Inflammatory macrophage treated with lipopolysaccharide for 4 hours (primary cell): ENCODE measurements around the gene BRIP1.
"Not testable (repeated sequence)": the region's sequence is repeated elsewhere in the genome, so short reads cannot be mapped to it uniquely, and the experiment has no call there.

Experiments
- DNase-seq: peaks from one replicate; pipeline ENCODE4 v3.0.0-alpha.2; 2020

BRIP1 gene

DNA sequence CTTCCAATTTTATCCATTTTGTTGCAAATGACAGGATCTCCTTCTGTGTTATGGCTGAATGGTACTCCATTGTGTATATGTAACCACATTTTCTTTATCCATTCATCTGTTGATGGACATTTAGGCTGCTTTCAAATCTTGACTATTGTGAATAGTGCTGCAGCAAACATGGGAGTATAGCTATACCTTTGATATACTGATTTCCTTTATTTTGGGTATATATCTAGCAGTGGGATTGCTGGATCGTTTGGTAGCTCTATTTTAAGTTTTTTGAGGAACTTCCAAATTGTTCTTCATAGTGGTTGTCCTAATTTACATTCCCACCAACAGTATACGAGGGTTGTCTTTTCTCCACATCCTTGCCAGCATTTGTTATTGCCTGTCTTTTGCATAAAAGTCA lies 67.8 kb downstream of the BRIP1 start:
- DNase-seq = no peak

DNA sequence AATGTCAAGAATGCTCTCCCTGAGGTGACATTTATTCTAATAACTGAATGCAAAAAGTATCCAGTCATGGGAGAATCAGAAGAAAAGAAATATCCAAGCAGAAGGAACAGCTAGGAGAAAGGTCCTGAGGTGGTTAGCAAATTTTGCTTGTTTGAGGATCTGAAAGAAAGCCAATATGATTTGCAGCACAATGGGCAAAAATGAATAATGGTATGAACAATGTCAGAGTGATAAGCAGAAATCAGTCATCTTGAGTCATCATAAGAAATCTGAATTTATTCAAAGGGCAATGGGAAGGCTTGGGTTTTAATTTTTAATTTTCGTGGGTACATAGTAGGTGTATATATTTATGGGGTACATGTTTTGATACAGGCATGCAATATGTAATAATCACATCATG lies 68.5 kb downstream of the BRIP1 start:
- no peak for DNase-seq

DNA sequence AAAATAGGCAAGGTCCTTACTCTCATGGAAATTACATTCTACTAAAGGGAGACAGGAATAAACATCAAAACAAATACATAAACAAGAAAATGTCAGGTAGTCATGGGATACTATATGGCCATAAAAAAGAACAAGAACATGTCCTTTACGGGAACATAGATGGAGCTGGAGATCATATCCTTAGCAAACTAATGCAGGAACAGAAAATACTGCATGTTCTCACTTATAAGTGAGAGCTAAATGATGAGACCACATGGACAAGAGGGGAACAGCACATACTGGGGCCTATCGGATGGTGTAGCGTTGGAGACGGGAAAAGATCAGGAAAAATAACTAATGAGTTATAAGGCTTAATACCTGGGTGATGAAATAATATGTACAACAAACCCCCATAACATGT lies 69.1 kb downstream of the BRIP1 start:
- no peak for DNase-seq

DNA sequence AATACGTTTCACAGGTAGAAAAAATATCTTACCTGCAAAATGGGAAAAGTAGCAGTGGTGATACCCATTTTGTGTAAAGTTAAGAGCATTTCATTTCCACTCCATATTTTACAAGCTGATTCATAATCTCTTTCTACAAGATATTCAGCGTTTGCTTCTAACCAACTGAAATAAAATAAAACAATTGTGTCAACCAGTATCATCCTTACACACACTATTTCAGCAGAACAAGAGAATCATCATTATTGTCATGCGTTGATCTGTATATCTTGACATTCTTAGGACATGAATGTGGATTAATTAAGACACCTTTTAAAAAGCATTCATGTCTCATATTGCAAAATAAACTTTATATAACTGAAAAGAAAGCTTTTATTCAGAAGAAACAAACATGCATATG lies 69.8 kb downstream of the BRIP1 start:
- no peak for DNase-seq

DNA sequence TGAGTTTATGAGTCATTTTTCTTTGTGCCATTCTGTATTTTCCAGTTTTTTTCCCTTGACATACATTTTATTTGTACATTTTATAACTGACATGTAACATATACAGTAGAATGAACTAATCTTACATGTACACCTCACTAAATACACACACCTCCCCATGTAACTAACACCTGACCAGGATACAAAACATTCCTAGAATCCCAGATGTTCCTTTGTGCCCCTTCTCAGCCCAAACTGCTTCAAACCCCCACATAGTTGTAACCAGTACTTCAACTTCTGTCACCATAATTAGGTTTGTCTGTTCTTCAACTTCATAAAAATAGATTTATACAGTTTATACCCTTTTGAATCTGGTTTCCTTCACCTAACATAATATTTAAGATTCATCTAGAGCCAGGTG lies 73.5 kb downstream of the BRIP1 start:
- DNase-seq = no peak

DNA sequence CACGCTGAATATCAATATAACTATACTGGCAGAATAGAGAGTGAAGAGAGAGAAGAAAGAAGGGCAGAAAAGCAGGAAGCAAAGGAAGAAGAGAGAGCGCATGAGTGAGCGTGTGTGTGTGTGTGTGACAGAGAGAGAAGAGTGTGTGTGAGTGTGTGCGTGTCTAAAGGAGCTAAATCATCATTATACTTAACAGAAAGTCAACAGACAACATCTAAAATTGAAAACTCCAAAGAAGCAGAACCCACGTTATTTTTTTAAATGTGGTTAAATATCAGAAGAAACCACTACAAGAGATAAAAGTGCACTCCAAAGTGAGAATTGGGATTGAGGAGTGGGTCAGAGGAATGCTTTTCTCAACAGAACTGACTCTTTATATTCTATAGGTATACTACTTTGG lies 77.2 kb downstream of the BRIP1 start:
- no peak for DNase-seq

DNA sequence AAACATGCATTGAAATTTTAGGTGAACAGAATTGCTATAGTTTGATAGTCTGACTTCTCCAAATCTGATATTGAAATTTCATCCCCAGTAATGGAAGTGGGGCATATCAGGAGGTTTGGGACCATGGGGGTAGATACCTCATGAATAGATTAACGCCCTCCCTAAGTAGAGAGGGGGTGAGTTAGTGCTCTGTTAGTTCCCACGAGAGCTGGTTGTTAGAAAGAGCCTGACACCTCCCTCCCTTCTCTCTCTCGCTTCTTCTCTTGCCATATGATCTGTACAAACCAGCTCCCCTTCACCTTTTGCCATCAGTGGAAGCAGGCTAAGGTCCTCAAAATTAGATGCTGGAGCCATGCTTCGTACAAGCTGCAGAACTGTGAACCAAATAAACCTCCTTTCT lies 78.8 kb downstream of the BRIP1 start:
- DNase-seq = no peak

DNA sequence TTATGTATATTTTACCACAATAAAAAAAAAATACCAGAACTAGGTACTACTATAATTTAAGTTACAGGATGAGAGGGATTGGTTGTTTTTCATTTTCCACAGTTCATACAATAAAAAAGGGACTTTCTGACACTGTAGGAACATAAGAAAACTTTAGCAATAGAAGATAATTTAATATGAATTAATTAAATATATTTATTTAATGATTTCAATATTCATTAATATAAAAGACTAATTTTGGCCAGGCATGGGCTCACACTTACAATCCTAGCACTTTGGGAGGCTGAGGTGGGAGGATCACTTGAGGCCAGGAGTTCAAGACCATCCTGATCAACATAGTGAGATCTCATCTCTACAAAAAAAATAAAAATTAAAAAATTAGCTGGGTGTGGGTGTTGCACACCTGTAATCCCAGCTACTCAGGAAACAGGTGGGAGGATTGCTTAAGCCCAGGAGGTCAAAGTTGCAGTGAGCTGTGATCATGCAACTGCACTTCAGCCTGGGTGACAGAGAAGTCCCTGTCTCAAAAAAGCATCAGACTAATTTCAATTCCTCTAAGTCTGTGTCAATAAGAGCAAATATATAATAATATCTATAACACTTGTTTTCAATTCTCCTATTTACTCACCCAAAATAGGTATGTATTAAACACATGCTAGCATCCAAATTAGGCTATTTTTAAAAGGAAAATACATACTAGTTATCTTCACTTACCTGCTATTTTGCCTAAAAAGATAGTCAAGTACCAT lies 79.6 kb downstream of the BRIP1 start:
- DNase-seq = no peak

DNA sequence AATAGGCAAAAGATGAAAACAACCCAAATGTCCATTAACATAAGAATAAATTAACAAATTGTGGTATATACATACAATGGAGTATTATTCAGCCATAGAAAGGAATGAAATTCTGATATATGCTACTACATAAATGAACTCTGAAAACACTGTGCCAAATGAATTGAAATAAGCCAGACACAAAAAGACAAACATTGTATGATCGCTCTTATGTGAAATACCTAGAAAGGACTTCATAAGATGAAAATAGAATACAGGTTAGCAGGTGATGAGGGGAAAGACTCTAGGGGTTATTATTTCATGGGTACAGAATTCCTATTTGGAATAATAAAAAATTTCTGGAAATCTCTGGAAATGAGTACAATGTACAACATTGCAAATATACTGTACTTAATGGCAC lies 80.2 kb downstream of the BRIP1 start:
- DNase-seq = no peak

DNA sequence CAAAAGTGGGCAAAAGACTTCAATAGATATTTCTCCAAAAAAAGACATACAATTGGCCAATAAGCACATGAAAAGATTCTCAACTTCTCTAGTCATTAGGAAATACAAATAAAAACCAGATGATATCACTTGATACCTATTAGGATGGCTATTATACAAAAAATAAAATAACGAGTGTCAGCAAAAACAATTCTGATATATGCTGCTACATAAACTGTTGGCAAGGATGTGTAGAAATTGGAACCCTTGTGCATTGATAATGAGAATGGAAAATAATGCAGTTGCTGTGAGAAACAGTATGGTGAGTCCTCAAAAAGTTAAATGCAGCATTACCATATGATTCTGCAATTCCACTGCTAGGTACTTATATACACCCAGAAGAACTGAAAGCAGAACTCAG lies 80.6 kb downstream of the BRIP1 start:
- DNase-seq = no peak

DNA sequence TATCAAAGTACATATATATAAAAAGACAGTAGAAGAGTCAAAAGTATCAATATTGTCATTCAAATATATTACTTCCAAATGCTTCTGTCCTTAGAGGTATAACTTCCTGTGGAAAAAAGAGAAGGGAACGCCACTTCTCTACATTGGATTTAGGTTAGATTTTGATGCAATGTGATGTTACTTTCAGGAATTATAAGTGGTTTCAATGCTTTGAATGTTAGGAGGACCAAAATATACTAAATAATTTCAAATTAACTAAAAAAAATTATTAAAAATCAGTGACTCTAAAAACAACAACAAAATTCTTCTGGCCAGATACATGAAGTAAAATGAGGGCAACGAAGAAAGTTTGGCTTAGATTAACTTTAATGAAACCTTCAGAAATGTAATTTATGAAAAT lies 88.0 kb downstream of the BRIP1 start:
- DNase-seq = no peak

DNA sequence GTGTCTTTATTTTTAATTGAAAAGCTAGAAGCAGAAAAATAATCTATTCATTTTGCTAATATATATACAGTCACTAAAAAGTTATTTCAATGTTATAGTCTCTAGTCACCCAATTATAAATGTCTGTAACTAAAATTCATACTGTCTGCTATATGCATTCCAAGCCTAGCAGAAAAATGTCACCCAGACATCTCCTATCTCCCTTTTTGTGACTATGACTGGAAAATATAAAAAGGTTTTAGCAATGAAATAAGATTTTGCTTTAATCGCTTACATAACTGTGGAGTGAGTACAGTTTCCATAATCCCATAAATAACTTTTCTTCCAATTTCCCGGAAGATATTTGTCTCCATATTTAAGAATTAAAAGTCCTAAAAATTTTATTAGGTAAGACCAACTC lies 88.6 kb downstream of the BRIP1 start:
- no peak for DNase-seq

DNA sequence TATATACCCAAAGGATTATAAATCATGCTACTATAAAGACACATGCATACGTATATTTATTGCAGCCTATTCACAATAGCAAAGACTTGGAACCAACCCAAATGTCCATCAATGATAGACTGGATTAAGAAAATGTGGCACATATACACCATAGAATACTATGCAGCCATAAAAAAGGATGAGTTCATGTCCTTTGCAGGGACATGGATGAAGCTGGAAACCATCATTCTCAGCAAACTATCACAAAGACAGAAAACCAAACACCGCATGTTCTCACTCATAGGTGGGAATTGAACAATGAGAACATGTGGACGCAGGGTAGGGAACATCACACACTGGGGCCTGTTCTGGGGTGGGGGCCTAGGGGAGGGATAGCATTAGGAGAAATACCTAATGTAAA lies 89.2 kb downstream of the BRIP1 start:
- DNase-seq = not testable (repeated sequence)

DNA sequence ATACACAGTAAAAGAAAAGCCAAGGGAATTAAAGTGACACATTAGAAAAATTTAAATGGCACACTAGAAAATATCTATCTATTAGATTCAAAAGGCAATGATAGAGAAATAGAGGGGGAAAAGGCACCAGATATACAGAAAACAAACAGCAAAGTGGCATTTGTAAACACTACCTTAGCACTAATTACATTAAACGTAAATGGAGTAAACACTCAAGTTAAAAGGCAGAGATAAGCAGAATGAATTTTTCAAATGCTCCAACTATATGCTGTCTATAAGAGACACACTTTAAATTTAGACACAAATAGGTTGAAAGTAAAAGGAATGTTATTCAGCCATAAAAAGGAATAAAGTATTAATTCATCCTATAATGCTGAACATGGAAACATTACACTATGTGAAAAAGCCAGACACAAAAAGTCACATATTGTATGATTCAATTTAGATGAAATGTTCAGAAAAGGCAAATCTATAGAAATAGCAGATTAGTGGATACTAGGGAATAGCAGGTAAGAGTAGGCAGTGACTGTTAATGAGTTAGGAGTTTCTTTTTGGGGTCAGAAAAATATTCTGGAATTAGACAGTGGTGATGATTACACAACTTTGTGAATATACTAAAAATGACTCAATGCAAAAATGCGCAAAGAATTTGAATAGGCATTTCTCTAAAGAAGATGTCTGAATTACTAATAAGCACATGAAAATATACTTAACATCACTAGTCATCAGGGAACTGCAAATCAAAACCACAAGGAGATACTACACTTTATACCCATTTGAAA lies 92.4 kb downstream of the BRIP1 start:
- no peak for DNase-seq

DNA sequence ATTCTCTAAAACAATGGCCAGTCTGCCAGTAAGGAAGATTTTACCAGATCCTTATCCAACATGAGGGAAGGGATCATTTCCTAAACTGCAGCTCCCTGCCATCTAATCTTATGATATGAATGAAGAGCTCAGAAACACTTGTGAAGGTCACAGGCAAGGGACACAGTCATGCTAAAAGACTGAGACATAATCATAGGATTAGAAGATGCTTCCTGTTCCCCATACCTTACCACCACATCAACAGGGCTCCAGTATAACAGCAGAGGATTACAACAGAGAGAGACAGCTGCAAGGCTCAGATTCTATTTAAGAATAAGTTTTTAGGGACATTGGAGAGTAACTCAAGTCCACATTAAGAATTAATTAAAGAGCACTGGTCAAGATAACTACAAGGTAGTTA lies 93.3 kb downstream of the BRIP1 start:
- DNase-seq = peak; percentile 19

DNA sequence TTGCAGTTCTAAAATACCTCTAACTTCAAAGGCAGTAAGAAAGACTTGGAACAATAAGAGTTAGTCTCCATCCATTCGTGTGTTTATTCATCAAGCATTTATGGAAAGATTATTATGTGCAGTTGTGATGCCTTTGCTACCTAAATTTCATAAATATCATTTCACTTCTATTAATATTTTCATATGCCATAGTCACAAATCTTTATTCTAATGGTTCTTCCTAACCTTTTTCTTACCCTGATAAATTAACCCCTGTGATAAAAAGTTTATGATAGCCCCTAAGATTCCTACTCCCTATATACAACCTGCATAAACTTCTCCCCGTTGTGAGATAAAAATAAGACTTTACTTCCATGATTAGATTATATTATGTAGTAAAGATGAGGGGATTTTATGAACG lies 94.9 kb downstream of the BRIP1 start:
- DNase-seq = no peak

DNA sequence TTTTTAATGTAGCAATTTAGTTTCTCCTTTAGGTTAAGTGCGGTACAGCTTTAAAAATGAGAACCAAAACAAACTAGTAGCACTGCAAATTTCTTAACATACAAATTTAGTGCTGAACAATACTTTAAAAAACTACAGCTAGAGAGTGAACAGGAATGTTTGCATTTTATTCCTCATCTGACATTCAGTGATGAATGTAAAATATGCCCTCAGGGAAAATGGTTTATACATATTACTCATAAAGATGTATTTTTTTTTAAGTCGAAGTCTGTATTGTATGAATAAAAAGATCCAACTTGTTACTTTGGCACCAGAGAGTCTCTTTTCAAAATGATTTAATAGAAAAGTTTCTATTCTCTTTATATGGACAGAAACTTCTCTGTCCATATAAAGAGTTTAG lies 96.8 kb downstream of the BRIP1 start:
- DNase-seq = no peak

DNA sequence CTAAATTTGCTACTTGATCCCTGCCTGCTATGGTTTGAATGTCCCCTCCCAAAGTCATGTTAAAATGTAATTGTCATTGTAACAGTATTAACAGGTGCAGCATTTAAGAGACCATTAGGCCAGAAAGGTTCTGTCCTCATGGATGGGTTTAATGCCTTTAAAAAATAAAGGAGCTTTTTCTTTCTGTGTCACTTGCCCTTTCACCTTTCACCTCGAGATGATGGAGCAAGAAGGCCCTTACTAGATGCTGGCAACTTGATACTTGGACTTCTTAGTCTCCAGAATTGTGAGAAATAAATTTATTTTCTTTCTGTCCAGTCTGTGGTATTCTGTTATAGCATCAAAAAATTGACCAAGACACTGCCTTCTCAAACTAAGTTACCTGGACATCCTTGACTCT lies 98.5 kb downstream of the BRIP1 start:
- no peak for DNase-seq

DNA sequence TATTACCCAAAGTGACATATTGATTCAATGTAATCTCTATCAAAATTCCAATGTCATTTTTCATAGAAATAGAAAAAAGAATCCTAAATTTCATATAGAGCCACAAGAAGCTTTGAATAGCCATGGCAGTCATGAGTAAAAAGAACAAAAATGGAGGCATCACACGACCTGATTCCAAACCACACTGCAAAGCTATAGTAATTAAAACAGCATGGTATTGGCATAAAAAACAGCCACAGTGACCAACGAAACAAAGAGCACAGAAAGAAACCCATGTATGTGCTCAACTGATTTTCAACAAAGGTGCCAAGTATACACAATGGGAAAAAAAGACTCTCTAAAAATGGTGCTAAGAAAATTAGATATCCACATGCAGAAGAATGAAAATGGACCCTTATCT lies 101.5 kb downstream of the BRIP1 start:
- DNase-seq = no peak

DNA sequence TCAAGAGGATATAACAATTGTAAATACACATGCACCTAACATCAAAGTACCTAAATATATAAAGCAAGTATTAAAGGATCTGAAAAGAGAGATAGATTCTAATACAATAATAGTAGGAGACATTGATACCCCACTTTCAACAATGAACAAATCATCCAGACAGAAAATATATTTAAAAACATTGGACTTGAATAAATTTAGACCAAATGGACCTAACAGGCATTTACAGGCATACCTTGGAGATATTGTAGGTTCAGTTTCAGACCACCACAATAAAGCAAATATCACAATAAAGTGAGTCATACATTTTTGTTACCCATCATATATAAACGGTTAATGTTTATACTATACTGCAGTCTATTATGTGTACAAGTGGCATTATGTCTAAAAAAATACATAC lies 104.0 kb downstream of the BRIP1 start:
- no peak for DNase-seq

DNA sequence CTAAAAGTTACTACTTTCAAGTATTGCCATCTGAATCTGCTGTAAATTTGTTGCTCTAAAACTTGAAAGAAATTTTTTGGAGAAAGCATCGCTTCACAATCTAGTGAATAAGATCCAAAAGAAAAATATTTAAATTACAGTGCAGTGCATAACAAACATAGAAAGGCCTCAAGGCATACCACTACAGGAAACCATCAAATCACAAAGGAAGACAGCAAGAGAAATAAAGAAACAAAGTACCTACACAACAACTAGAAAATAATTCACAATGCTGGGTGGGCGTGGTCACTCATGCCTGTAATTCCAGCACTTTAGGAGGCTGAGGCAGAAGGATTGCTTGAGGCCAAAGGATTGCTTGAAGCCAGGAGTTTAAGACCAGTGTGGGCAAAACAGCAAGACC lies 104.9 kb downstream of the BRIP1 start:
- no peak for DNase-seq

DNA sequence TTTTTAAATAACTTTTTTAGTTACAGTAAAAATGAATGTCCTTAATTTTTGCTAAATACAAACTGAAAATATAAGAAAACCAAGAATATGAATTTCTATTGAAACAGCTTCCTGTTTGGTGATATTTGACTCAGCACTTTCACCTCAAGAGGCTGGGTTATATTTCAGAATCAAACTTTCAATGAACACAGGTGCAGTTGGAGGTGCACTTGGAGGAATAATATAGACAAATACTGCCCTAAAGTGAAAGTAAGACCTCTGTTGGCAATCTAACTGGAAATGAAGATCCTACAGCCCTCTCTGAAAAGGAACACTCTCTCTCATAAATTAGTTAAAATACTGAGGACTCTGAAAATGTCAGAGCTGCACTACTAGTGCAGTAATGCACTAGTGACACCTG lies 106.2 kb downstream of the BRIP1 start:
- DNase-seq = no peak

DNA sequence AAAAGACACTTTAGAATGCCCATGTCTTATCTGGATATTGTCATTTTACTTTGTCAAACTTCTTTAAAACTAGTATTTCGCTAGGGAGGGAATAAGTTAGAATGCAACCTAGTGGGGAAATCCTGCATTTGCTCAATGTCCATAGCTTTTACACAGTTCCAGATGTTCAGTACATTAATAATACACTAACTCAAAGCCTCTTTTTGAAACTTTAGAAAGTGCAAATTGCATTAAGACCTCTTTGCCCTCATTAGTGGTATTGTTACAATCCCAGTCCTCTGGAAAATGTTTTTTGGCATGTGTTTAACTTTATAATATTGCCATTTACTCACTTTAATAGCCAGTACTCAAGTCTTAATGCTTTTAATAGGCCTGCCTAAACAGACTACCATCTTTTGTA lies 106.8 kb downstream of the BRIP1 start:
- no peak for DNase-seq

DNA sequence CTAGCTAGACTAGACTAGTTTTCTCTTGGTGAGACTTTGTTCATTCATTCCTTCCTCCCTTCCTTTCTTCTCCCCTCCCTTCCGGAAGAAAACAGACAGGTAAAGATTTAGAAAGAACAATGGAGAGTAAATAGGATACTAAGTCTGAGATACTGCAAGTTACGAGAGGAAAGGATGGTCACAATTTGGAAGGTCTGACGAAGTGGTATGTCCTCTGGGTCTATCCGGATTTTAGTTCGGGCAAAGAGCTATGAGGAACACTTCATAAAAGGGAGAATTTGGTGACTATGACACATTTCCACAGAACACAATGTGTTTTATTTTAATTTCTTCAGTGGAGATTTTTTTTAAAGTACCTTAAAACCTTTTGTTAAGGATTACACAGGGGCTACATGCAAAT lies 107.7 kb downstream of the BRIP1 start:
- no peak for DNase-seq

DNA sequence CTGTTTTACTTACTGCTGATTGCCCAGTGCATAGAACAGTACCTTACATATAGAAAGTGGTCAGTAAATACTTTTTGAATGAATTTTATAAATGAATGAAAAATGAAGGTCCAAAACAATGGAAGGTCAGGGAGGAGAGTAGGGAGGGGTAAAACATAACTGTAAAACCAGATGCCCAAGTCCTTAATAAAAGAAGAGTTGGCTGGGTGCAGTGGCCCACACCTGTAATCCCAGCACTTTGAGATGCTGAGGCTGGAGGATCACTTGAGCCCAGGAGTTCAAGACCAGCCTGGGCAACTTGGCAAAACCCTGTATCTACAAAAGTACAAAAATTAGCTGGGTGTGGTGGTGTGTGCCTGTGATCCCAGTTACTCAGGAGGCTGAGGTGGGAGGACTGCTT lies 108.2 kb downstream of the BRIP1 start:
- DNase-seq = no peak
